Measurements from ENCODE around the gene KRI1.

Gene KRI1

DNA sequence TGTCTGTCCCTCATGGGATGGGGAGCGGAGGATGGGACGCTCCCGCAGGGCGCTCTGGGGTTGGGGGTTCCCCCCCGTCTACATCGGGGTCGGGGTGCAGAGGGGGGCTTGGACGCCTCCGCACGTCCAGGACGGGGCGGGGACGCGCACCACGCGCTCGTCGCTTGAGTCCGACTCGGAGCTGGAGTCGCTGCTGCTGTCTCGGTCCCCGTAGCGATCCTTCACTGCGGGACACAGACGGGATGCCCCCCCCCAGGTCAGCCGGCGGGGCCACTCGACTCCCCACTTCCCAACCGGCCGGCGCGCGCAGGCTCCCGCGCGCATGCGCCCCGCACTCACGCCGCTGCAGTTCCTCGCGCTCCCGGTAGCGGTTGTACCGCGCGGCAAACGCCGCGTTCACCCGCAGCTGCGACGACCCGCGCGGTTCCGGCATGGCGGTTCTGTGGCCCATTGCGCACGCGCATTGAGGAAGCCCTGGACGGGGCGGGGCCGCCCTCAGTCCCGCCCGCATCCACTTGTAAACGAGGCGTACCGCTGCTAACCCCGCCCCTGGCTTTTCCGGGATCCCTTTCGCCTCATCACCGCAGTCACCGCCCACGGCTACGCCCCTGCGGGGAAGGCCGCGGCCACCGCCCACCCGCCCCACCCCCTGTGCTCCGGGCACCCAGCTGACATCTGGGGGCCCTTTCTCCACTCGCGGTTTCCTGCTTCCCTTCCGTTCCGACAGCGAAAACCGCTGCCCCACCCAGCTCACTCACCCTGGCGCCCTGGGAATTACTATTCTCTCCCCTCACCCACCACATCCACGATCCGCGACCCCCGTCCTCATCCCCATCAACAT is at the start of gene KRI1:
Gene KRI1, minus strand, starts transcription at position 444 of the 841 bp plus-strand sequence. Its CDS starts 11 bp downstream, at position 433.
- Histone ChIP-seq H3K36me3 (replicated peaks) (peaks cover 5% of the 10 kb centered on the region), H3K27me3 (replicated peaks) (no peaks in the 10 kb centered on the region), H3K27ac (peak within 1 kb of the TSS; percentile 34), H3K4me3 (ENCODE audit: low read depth, low read length) (peak within 1 kb of the TSS; percentile 90)
- TF ChIP-seq, protein P1, sequence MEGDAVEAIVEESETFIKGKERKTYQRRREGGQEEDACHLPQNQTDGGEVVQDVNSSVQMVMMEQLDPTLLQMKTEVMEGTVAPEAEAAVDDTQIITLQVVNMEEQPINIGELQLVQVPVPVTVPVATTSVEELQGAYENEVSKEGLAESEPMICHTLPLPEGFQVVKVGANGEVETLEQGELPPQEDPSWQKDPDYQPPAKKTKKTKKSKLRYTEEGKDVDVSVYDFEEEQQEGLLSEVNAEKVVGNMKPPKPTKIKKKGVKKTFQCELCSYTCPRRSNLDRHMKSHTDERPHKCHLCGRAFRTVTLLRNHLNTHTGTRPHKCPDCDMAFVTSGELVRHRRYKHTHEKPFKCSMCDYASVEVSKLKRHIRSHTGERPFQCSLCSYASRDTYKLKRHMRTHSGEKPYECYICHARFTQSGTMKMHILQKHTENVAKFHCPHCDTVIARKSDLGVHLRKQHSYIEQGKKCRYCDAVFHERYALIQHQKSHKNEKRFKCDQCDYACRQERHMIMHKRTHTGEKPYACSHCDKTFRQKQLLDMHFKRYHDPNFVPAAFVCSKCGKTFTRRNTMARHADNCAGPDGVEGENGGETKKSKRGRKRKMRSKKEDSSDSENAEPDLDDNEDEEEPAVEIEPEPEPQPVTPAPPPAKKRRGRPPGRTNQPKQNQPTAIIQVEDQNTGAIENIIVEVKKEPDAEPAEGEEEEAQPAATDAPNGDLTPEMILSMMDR (IDR thresholded peaks at IDR 0.05; ENCODE audit: low read depth, low read length, missing control alignments), result no peak
- in situ Hi-C loops (cut with HindIII; ENCODE audit: low pct_ligation_motif_present, low sequenced_read_pairs), result no loop called here
- peak; percentile 96 for DNase-seq

DNA sequence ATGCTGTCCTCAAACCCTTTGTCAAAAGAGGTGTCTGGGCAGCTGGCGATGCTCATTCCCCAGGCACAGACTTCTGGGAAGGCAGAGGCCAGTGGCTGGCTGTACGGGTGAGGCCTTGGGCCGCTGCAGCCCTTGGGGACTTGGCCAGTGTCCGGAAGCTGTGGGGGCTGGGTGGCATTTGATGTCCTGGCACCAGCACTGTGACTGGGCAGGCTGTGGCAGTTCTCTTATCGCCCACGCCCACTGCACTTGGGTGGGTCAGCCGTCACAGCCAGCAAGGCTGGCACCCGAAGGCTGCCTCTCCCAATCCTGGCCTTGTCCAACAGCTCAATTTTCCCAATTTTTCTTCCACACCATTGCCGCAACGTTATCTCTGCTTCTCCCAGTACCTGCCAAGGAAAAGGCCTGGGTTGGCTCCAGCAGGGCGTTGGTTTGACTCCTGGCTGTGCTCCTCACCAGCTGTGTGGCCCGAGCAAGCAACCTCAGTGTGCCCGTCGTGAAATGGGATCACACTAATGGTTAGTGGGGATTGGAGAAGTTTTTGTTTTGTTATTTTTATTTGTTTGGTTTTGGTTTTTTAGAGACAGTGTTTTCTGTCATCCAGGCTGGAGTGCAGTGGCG is 46.8 kb upstream of the KRI1 start:
- H3K27ac ChIP-seq, result no peak overlapping the region
- no peaks in the 10 kb centered on the region for H3K27me3 ChIP-seq (replicated peaks)
- in situ Hi-C loops (cut with HindIII; ENCODE audit: low pct_ligation_motif_present, low sequenced_read_pairs), result no loop called here
- no peak overlapping the region for H3K4me3 ChIP-seq (ENCODE audit: low read depth, low read length)
- no peaks in the 10 kb centered on the region for H3K36me3 ChIP-seq (replicated peaks)
- TF ChIP-seq, protein P1 (IDR thresholded peaks at IDR 0.05; ENCODE audit: low read depth, low read length, missing control alignments), result no peak
- DNase-seq, result no peak

DNA sequence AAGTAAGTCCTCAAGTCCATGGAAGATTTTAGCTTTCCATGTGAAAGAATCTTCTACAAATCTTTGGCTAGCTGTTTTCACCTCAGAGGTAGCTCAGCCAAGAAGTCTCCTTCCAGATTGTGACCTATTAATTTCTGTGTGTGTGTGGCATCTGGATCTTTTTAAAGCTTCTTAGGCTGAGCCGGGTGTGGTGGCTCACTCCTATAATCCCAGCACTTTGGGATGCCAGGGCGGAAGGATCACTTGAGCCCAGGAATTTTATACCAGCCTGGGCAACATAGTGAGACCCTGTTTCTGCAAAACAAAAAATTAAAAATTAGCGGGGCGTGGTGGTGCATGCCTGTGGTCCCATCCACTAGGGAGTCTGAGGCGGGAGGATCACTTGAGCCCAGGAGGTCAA is 46.1 kb upstream of the KRI1 start:
- Histone ChIP-seq H3K27ac (no peak overlapping the region), H3K27me3 (replicated peaks) (no peaks in the 10 kb centered on the region), H3K4me3 (ENCODE audit: low read depth, low read length) (no peak overlapping the region), H3K36me3 (replicated peaks) (no peaks in the 10 kb centered on the region)
- no peak for DNase-seq
- in situ Hi-C loops (cut with HindIII; ENCODE audit: low pct_ligation_motif_present, low sequenced_read_pairs), result no loop called here
- TF ChIP-seq, protein P1 (IDR thresholded peaks at IDR 0.05; ENCODE audit: low read depth, low read length, missing control alignments), result no peak

DNA sequence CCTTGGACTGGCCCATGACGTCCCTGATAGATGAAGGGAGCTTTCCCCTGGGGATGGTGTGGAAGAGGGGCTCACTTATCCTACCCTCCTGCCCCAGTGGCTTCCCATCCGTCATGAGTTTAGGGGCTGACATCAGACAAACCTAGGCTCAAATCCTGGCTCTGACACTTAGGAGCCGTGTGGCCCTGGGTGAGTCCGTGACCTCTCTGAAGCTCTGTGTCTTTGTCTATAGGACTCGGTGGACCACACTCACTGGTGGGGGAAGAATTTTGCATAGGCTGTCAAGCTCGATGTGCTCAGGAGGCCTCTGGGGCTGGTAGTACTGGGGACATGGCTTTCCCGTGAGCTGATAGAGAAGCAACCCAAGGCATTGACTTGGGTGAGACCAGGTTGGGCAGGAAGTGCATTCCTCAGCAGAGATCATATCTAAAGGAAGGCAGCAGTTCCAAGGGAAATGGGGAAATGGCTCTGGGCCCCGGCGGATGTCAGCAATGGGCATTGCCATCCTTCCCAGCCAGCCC is 38.7 kb upstream of the KRI1 start:
- peak overlapping the region; percentile 81 for H3K27ac ChIP-seq
- no peaks in the 10 kb centered on the region for H3K36me3 ChIP-seq (replicated peaks)
- TF ChIP-seq, protein P1 (IDR thresholded peaks at IDR 0.05; ENCODE audit: low read depth, low read length, missing control alignments), result no peak
- no peak overlapping the region for H3K4me3 ChIP-seq (ENCODE audit: low read depth, low read length)
- no peak for DNase-seq
- no peaks in the 10 kb centered on the region for H3K27me3 ChIP-seq (replicated peaks)
- in situ Hi-C loops (cut with HindIII; ENCODE audit: low pct_ligation_motif_present, low sequenced_read_pairs), result no loop called here

DNA sequence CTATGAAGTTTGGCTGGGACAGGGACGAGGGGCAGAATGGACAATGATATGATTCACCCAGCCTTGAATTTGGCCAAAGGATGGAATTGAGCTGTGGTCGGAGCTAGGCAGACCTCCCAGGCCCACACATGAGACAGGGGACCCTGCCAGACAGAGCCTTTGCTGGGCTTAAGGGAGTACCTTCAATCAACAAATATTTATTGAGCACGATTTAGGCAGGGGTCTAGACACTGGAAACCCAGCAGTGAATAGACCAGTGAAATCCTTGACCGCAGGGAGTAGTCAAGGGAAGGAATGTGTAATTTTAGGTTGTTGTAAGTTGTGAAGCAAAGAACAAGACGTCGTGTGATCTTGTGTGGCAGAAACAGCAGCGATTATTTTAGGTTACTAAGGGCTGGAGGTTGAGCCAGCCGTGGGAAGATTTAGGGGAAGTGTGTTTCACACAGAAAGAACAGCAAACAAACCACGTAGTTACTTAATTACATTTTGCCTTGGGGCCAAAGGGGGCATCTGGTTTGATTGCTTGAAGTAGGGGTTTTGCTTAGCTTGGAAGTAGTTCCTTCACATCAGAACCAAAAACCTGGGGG is 38.2 kb upstream of the KRI1 start:
- Histone ChIP-seq H3K4me3 (ENCODE audit: low read depth, low read length) (peak overlapping the region; percentile 89), H3K36me3 (replicated peaks) (no peaks in the 10 kb centered on the region), H3K27ac (peak overlapping the region; percentile 81), H3K27me3 (replicated peaks) (no peaks in the 10 kb centered on the region)
- in situ Hi-C loops (cut with HindIII; ENCODE audit: low pct_ligation_motif_present, low sequenced_read_pairs), result no loop called here
- peak; percentile 37 for DNase-seq
- TF ChIP-seq, protein P1 (IDR thresholded peaks at IDR 0.05; ENCODE audit: low read depth, low read length, missing control alignments), result no peak

Measured in brain microvascular endothelial cell (primary cell).